GM23338 (cell line): Measurements from ENCODE around the gene TRAF1. TPM values are rescaled to one million over a fixed set of nuclear protein-coding genes. Genes with fewer than 3 reads are reported as not detected.

ENCODE experiments used
- ATAC-seq: fragments of 200-7000 bp; cut with Tn5 transposase; 3 replicates; pipeline ENCODE4 v1.9.1; 2020
- DNase-seq: peaks from one replicate; pipeline ENCODE4 v3.0.0-alpha.2; 2015; ENCODE audit warnings: low spot score
- H2AFZ ChIP-seq: fragments of 200-600 bp; sonication (generic); 2 replicates; pipeline ENCODE4 v1.8.0; 2016; ENCODE audit warnings: antibody characterized with exemption, mild to moderate bottlenecking, moderate library complexity
- H3F3A ChIP-seq: fragments of 200-600 bp; sonication (generic); replicated peaks from 2 replicates; pipeline ENCODE4 v1.8.0; 2017; ENCODE audit warnings: antibody characterized with exemption, mixed run types, low read depth
- H3K27ac ChIP-seq: fragments of 200-600 bp; sonication (generic); 2 replicates; pipeline ENCODE4 v1.6.1; 2016; ENCODE audit warnings: low read depth
- H3K27me3 ChIP-seq: fragments of 200-600 bp; sonication (generic); 2 replicates; pipeline ENCODE4 v1.8.0; 2016; ENCODE audit warnings: mild to moderate bottlenecking, mixed run types, moderate library complexity; ENCODE audit not compliant: insufficient read depth
- H3K36me3 ChIP-seq: fragments of 200-600 bp; sonication (generic); 2 replicates; pipeline ENCODE4 v1.8.0; 2016; ENCODE audit warnings: mild to moderate bottlenecking; ENCODE audit not compliant: insufficient read depth
- H3K4me1 ChIP-seq: fragments of 200-600 bp; sonication (generic); 2 replicates; pipeline ENCODE4 v1.8.0; 2016; ENCODE audit warnings: mild to moderate bottlenecking, moderate library complexity; ENCODE audit not compliant: insufficient read depth
- H3K4me2 ChIP-seq: fragments of 200-600 bp; sonication (generic); 2 replicates; pipeline ENCODE4 v1.7.1; 2017; ENCODE audit warnings: mixed run types
- H3K4me3 ChIP-seq: fragments of 200-600 bp; sonication (generic); 2 replicates; pipeline ENCODE4 v1.6.1; 2016; ENCODE audit warnings: mixed run types
- H3K79me2 ChIP-seq: fragments of 200-600 bp; sonication (generic); replicated peaks from 2 replicates; pipeline ENCODE4 v1.8.0; 2017; ENCODE audit warnings: mild to moderate bottlenecking; ENCODE audit not compliant: insufficient read depth
- H3K9me2 ChIP-seq: fragments of 200-600 bp; sonication (generic); 2 replicates; pipeline ENCODE4 v1.8.0; 2017; ENCODE audit not compliant: insufficient read depth
- H4K20me1 ChIP-seq: fragments of 200-600 bp; sonication (generic); replicated peaks from 2 replicates; pipeline ENCODE4 v1.8.0; 2017; ENCODE audit warnings: mild to moderate bottlenecking; ENCODE audit not compliant: insufficient read depth
- H3K27ac Mint-ChIP-seq: 2 replicates; pipeline ENCODE4 v1.8.0; 2020; ENCODE audit warnings: inconsistent platforms, mild to moderate bottlenecking, moderate library complexity, mixed read lengths
- H3K27me3 Mint-ChIP-seq: 3 replicates; pipeline ENCODE4 v1.8.0; 2022; ENCODE audit warnings: low read depth, mild to moderate bottlenecking, moderate library complexity, mixed read lengths, inconsistent platforms; ENCODE audit not compliant: insufficient read depth, poor library complexity
- H3K36me3 Mint-ChIP-seq: 3 replicates; pipeline ENCODE4 v1.8.0; 2021; ENCODE audit warnings: low read depth, mild to moderate bottlenecking, inconsistent platforms, moderate library complexity, mixed read lengths
- H3K4me1 Mint-ChIP-seq: 3 replicates; pipeline ENCODE4 v1.8.0; 2020; ENCODE audit warnings: mild to moderate bottlenecking, inconsistent platforms, mixed read lengths
- H3K4me3 Mint-ChIP-seq: 3 replicates; pipeline ENCODE4 v1.8.0; 2021; ENCODE audit warnings: moderate library complexity, mild to moderate bottlenecking, inconsistent platforms, mixed read lengths
- H3K9me3 Mint-ChIP-seq: 3 replicates; pipeline ENCODE4 v1.8.0; 2020; ENCODE audit warnings: moderate library complexity, mild to moderate bottlenecking, inconsistent platforms, mixed read lengths
- CREB1 ChIP-seq: fragments of 250-450 bp; sonication (Bioruptor Pico); IDR thresholded peaks from 2 replicates; pipeline ENCODE4 v1.5.0; 2020; ENCODE audit warnings: low read depth, mild to moderate bottlenecking, moderate library complexity
- EZH2 ChIP-seq: fragments of 200-600 bp; sonication (generic); IDR thresholded peaks from one replicate; pipeline ENCODE4 v1.8.0; 2017; ENCODE audit warnings: antibody characterized with exemption, mild to moderate bottlenecking, low read depth; ENCODE audit not compliant: unreplicated experiment
- EZH2phosphoT487 ChIP-seq: fragments of 200-600 bp; sonication (generic); IDR thresholded peaks from one replicate; pipeline ENCODE4 v1.8.1; 2018; ENCODE audit warnings: antibody characterized with exemption; ENCODE audit not compliant: unreplicated experiment
- JUNB ChIP-seq: IDR thresholded peaks from one replicate; pipeline ENCODE4 v1.6.1; 2016; ENCODE audit warnings: antibody characterized with exemption; ENCODE audit not compliant: unreplicated experiment
- POLR2AphosphoS5 ChIP-seq: IDR thresholded peaks from 2 replicates; pipeline ENCODE4 v1.6.1; 2016; ENCODE audit warnings: antibody characterized with exemption, low read depth
- STAT1 ChIP-seq: IDR thresholded peaks from one replicate; pipeline ENCODE4 v1.6.1; 2016; ENCODE audit warnings: antibody characterized with exemption; ENCODE audit not compliant: unreplicated experiment
- ZNF114 ChIP-seq: fragments of 250-450 bp; sonication (Bioruptor Pico); IDR thresholded peaks from 2 replicates; pipeline ENCODE4 v1.5.0; 2020; ENCODE audit warnings: mild to moderate bottlenecking, moderate library complexity
- polyA plus RNA-seq: library from polyadenylated mRNA; unstranded; fragments of >200 nt; fragmentation: Nextera tagmentation; extraction: Ambion mirVana; gene quantifications from 2 replicates; pipeline ENCODE4 v1.2.1, GENCODE V29; 2016
- total RNA-seq: library from RNA; depleted of rRNA; stranded (reverse); fragments of >200 nt; shearing (Covaris generic); gene quantifications from 2 replicates; pipeline ENCODE4 v1.2.3, GENCODE V29; 2014
- TF ChIP-seq, protein P1 (sequence below), 2 experiments: fragments of 200-600 bp in 1 of 2; sonication (generic) in 1 of 2; conservative IDR thresholded peaks; 2 replicates each; pipeline versions ENCODE4 v1.5.1 to v1.6.1; 2016 to 2017; ENCODE audit warnings: antibody characterized with exemption in 2 of 2, low read depth in 2 of 2, mild to moderate bottlenecking in 2 of 2, moderate library complexity in 1 of 2
- TF ChIP-seq, protein P2 (sequence below): fragments of 250-450 bp; sonication (Bioruptor Pico); IDR thresholded peaks from 2 replicates; pipeline ENCODE4 v1.5.0; 2020; ENCODE audit warnings: mild to moderate bottlenecking, moderate library complexity
- TF ChIP-seq, protein P3 (sequence below): IDR thresholded peaks from one replicate; pipeline ENCODE4 v1.6.1; 2018; ENCODE audit warnings: antibody characterized with exemption; ENCODE audit not compliant: unreplicated experiment

Gene TRAF1
- total and polyA plus RNA-seq, 2 experiments from 2014 or later = 0.39 to 1.4 TPM

DNA sequence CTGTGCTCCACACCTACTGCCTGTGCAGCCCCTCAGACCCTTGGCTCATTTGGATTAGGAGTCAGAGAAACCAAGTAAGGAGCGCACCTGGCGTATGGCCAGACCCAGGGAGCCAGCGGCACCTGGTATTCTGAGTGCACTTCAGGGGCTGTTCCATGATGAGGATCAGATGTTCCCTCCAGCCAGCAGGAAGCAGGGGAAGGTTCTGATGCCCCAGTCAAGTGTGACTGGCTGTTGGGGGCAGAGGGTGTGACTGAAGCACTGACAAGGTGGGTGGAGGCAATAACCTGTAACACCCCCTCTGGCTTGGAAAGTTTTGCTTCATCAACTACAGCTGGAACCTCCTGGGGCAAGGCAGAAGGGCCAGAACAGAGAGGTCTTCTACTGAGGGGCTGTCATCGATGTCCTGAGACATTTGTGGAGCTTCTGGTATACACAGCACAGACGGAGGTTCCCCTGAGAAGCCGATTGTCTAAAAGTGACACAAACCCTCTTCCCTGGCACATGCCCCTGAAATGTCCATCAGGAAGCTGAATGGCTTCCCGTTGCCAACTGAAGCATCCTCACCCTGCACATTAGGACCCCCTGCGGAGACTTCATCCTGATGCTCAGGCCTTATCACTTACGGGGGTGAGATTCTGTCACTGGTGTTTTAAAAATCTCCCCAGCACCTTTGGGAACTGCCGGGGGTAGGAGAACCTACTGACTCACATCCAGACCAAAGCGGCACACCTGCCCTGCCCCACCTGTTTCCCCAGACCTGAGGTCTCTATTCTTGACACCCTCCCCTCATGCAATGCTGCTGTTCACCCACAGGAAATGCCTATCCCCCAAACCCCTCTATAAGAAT lies 21.1 kb downstream of the TRAF1 start:
- no peak for ATAC-seq
- Histone ChIP-seq H3K4me2 (no peak overlapping the region), H3K27ac (no peak overlapping the region), H3K4me1 (no peaks in the 10 kb centered on the region), H4K20me1 (no peaks in the 10 kb centered on the region), H3K79me2 (no peaks in the 10 kb centered on the region), H3K36me3 (no peaks in the 10 kb centered on the region), H3K27me3 (no peaks in the 10 kb centered on the region), H3K4me3 (no peak overlapping the region), H3F3A (no peaks in the 10 kb centered on the region), H3K9me2 (no peaks in the 10 kb centered on the region), H2AFZ (no peak overlapping the region)
- DNase-seq = no peak
- Mint-ChIP-seq H3K9me3 (no peaks in the 10 kb centered on the region), H3K27me3 (peaks cover 9% of the 10 kb centered on the region), H3K27ac (no peak overlapping the region), H3K4me1 (peaks cover 5% of the 10 kb centered on the region; the same call in 1 of the 3 replicates), H3K4me3 (no peak overlapping the region), H3K36me3 (no peaks in the 10 kb centered on the region)
- TF ChIP-seq JUNB (no peak), EZH2 (no peak), STAT1 (no peak), CREB1 (CRISPR knock-in tag) (no peak), EZH2phosphoT487 (no peak), POLR2AphosphoS5 (no peak), ZNF114 (CRISPR knock-in tag) (no peak)
- TF ChIP-seq, protein P1, sequence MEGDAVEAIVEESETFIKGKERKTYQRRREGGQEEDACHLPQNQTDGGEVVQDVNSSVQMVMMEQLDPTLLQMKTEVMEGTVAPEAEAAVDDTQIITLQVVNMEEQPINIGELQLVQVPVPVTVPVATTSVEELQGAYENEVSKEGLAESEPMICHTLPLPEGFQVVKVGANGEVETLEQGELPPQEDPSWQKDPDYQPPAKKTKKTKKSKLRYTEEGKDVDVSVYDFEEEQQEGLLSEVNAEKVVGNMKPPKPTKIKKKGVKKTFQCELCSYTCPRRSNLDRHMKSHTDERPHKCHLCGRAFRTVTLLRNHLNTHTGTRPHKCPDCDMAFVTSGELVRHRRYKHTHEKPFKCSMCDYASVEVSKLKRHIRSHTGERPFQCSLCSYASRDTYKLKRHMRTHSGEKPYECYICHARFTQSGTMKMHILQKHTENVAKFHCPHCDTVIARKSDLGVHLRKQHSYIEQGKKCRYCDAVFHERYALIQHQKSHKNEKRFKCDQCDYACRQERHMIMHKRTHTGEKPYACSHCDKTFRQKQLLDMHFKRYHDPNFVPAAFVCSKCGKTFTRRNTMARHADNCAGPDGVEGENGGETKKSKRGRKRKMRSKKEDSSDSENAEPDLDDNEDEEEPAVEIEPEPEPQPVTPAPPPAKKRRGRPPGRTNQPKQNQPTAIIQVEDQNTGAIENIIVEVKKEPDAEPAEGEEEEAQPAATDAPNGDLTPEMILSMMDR (conservative IDR thresholded peaks at IDR 0.05; ENCODE audit: low read depth in 2 of 2) = no peak
- TF ChIP-seq, protein P2, sequence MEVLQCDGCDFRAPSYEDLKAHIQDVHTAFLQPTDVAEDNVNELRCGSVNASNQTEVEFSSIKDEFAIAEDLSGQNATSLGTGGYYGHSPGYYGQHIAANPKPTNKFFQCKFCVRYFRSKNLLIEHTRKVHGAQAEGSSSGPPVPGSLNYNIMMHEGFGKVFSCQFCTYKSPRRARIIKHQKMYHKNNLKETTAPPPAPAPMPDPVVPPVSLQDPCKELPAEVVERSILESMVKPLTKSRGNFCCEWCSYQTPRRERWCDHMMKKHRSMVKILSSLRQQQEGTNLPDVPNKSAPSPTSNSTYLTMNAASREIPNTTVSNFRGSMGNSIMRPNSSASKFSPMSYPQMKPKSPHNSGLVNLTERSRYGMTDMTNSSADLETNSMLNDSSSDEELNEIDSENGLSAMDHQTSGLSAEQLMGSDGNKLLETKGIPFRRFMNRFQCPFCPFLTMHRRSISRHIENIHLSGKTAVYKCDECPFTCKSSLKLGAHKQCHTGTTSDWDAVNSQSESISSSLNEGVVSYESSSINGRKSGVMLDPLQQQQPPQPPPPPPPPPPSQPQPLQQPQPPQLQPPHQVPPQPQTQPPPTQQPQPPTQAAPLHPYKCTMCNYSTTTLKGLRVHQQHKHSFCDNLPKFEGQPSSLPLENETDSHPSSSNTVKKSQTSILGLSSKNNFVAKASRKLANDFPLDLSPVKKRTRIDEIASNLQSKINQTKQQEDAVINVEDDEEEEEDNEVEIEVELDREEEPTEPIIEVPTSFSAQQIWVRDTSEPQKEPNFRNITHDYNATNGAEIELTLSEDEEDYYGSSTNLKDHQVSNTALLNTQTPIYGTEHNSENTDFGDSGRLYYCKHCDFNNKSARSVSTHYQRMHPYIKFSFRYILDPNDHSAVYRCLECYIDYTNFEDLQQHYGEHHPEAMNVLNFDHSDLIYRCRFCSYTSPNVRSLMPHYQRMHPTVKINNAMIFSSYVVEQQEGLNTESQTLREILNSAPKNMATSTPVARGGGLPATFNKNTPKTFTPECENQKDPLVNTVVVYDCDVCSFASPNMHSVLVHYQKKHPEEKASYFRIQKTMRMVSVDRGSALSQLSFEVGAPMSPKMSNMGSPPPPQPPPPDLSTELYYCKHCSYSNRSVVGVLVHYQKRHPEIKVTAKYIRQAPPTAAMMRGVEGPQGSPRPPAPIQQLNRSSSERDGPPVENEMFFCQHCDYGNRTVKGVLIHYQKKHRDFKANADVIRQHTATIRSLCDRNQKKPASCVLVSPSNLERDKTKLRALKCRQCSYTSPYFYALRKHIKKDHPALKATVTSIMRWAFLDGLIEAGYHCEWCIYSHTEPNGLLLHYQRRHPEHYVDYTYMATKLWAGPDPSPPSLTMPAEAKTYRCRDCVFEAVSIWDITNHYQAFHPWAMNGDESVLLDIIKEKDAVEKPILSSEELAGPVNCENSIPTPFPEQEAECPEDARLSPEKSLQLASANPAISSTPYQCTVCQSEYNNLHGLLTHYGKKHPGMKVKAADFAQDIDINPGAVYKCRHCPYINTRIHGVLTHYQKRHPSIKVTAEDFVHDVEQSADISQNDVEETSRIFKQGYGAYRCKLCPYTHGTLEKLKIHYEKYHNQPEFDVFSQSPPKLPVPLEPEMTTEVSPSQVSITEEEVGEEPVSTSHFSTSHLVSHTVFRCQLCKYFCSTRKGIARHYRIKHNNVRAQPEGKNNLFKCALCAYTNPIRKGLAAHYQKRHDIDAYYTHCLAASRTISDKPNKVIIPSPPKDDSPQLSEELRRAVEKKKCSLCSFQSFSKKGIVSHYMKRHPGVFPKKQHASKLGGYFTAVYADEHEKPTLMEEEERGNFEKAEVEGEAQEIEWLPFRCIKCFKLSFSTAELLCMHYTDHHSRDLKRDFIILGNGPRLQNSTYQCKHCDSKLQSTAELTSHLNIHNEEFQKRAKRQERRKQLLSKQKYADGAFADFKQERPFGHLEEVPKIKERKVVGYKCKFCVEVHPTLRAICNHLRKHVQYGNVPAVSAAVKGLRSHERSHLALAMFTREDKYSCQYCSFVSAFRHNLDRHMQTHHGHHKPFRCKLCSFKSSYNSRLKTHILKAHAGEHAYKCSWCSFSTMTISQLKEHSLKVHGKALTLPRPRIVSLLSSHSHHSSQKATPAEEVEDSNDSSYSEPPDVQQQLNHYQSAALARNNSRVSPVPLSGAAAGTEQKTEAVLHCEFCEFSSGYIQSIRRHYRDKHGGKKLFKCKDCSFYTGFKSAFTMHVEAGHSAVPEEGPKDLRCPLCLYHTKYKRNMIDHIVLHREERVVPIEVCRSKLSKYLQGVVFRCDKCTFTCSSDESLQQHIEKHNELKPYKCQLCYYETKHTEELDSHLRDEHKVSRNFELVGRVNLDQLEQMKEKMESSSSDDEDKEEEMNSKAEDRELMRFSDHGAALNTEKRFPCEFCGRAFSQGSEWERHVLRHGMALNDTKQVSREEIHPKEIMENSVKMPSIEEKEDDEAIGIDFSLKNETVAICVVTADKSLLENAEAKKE = no peak
- TF ChIP-seq, protein P3, sequence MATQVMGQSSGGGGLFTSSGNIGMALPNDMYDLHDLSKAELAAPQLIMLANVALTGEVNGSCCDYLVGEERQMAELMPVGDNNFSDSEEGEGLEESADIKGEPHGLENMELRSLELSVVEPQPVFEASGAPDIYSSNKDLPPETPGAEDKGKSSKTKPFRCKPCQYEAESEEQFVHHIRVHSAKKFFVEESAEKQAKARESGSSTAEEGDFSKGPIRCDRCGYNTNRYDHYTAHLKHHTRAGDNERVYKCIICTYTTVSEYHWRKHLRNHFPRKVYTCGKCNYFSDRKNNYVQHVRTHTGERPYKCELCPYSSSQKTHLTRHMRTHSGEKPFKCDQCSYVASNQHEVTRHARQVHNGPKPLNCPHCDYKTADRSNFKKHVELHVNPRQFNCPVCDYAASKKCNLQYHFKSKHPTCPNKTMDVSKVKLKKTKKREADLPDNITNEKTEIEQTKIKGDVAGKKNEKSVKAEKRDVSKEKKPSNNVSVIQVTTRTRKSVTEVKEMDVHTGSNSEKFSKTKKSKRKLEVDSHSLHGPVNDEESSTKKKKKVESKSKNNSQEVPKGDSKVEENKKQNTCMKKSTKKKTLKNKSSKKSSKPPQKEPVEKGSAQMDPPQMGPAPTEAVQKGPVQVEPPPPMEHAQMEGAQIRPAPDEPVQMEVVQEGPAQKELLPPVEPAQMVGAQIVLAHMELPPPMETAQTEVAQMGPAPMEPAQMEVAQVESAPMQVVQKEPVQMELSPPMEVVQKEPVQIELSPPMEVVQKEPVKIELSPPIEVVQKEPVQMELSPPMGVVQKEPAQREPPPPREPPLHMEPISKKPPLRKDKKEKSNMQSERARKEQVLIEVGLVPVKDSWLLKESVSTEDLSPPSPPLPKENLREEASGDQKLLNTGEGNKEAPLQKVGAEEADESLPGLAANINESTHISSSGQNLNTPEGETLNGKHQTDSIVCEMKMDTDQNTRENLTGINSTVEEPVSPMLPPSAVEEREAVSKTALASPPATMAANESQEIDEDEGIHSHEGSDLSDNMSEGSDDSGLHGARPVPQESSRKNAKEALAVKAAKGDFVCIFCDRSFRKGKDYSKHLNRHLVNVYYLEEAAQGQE = no peak
